Ascending aorta (tissue), 2 donors: ENCODE data around the gene METTL22. TPM values are rescaled to one million over a fixed set of nuclear protein-coding genes. Genes with fewer than 3 reads are reported as not detected.

Source experiments
- DNase-seq, 2 donors: peaks; one replicate each; pipeline ENCODE4 v3.0.0-alpha.2; 2019; ENCODE audit warnings: low spot score in 2 of 2
- H3K27ac ChIP-seq, 2 donors: fragments of 200-600 bp; sonication (generic); one replicate each; pipeline ENCODE4 v1.5.1; 2016 to 2017; ENCODE audit warnings: mild to moderate bottlenecking in 1 of 2
- H3K27me3 ChIP-seq: fragments of 200-600 bp; sonication (generic); one replicate; pipeline ENCODE4 v1.5.1; 2017
- H3K36me3 ChIP-seq, 2 donors: fragments of 200-600 bp; sonication (generic); one replicate each; pipeline ENCODE4 v1.5.1; 2016
- H3K4me1 ChIP-seq, 2 donors: fragments of 200-600 bp; sonication (generic); one replicate each; pipeline ENCODE4 v1.5.1; 2016 to 2017; ENCODE audit warnings: mild to moderate bottlenecking in 1 of 2
- H3K4me3 ChIP-seq, 2 donors: fragments of 200-600 bp; sonication (generic); one replicate each; pipeline ENCODE4 v1.5.1; 2016 to 2017; ENCODE audit warnings: mild to moderate bottlenecking in 1 of 2
- H3K9me3 ChIP-seq, 2 donors: fragments of 200-600 bp; sonication (generic); one replicate each; pipeline ENCODE4 v1.5.1; 2016
- CTCF ChIP-seq, 3 experiments: fragments of 200-600 bp in 2 of 3; fragments of 450-650 bp in 1 of 3; sonication (generic) in 2 of 3; IDR thresholded peaks; one replicate each; pipeline ENCODE4 v1.5.1; 2016 to 2019; ENCODE audit warnings: antibody characterized with exemption in 3 of 3, mild to moderate bottlenecking in 1 of 3, moderate library complexity in 1 of 3
- intact Hi-C: fragments of 100-400 bp; cut with DNase I; formaldehyde crosslinking; loops from one replicate; pipeline ENCODE4 v1.15.1; 2023
- total RNA-seq: library from RNA; depleted of rRNA; stranded (reverse); fragments of >200 nt; gene quantifications from one replicate; pipeline ENCODE4 v1.1.0, GENCODE V29; 2016

METTL22 gene
- total RNA-seq, 1 donor from 2014 or later, result 31.7 TPM

DNA sequence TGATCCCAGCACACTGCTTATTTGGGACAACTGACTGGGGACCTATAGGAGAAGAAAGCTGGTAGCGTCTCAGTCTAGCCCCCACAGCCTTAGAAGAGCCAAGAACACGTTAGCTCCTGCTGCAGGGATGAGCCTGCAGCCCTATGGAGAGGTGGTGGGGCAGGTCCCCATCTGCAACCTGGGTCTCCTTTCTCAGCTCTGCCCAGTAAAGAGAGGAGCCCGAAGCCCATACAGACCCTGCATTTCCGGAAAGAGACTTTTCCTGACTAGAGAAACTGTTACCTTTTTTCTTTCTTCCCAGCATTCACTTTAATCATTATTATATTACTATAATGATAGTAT, 788 bp downstream of the METTL22 start:
- no peaks in the 10 kb centered on the region for H3K27me3 ChIP-seq
- DNase-seq, result no peak
- intact Hi-C loops, result loop anchor here (5.0 kb wide), 1 partner anchor 245 kb away; the partner anchor contains the start of gene CARHSP1
- H3K9me3 ChIP-seq, result no peaks in the 10 kb centered on the region
- H3K4me3 ChIP-seq, result peak overlapping the region; percentile 89 to 98
- peaks cover 19 to 23% of the 10 kb centered on the region in 2 donors for H3K36me3 ChIP-seq
- peaks cover 10 to 11% of the 10 kb centered on the region in 2 donors for H3K4me1 ChIP-seq
- peak overlapping the region in 1 of 2 donors; percentile 80 for H3K27ac ChIP-seq
- no peak for TF ChIP-seq CTCF (IDR thresholded peaks at IDR 0.05)

DNA sequence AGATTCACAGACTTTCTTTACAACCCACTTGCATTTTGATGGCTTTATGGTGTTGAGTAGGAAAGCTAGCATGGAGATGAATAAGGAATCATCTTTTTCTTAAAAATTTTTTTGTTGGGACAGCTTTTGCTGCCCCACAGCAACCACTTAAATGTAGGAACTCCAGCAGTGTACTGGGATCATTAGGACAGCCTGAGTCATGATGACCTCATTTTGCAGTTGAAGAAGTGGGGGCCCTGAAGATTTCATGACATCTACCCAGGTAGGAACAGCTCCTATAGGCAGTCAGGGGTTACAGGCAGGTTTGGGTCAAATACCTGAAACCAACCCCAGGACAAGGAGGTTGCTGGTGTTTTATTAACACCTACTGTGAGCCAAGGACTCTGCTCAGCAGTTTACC, 2.1 kb downstream of the METTL22 start:
- TF ChIP-seq CTCF (IDR thresholded peaks at IDR 0.05), result no peak
- intact Hi-C loops, result loop anchor here (5.0 kb wide), 1 partner anchor 244 kb away; the partner anchor contains the start of gene CARHSP1
- no peak for DNase-seq

DNA sequence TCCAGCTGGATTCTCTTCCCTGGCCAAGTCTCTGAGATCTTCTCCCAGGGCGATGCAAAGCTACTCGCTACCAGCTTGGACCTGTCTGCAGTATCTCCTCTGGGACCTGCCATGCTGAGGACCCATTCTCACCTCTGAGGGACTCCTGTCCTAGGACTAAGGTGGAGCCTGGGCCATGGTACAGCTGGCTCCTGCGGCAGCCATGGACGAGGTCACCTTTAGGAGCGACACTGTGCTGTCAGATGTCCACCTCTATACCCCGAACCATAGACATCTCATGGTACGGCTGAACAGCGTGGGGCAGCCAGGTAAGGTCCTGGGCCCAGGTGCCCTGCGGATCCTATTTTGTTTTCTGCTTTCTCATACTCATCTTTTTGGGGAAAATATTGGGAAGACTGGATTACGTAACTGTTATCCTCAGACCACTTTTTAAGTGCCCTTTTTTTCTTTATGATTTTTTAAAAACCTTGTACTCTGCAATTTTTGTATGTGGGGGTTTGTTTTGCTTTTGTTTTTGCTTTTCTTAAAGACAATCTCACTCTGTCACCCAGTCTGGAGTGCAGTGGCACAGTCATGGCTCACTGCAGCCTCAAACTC, 4.1 kb downstream of the METTL22 start:
- H3K4me3 ChIP-seq, result no peak overlapping the region
- H3K9me3 ChIP-seq, result no peaks in the 10 kb centered on the region
- no peak for DNase-seq
- peaks cover 10 to 11% of the 10 kb centered on the region in 2 donors for H3K4me1 ChIP-seq
- TF ChIP-seq CTCF (IDR thresholded peaks at IDR 0.05), result no peak
- H3K36me3 ChIP-seq, result peaks cover 52 to 55% of the 10 kb centered on the region in 2 donors
- H3K27ac ChIP-seq, result no peak overlapping the region
- intact Hi-C loops, result no loop called here
- H3K27me3 ChIP-seq, result no peaks in the 10 kb centered on the region

More for the DNA sequence above, 2.1 kb downstream of the METTL22 start:
- Histone ChIP-seq H3K9me3 (no peaks in the 10 kb centered on the region), H3K4me3 (no peak overlapping the region), H3K36me3 (peaks cover 33 to 35% of the 10 kb centered on the region in 2 donors), H3K27me3 (no peaks in the 10 kb centered on the region), H3K4me1 (peaks cover 10 to 11% of the 10 kb centered on the region in 2 donors), H3K27ac (no peak overlapping the region)

DNA sequence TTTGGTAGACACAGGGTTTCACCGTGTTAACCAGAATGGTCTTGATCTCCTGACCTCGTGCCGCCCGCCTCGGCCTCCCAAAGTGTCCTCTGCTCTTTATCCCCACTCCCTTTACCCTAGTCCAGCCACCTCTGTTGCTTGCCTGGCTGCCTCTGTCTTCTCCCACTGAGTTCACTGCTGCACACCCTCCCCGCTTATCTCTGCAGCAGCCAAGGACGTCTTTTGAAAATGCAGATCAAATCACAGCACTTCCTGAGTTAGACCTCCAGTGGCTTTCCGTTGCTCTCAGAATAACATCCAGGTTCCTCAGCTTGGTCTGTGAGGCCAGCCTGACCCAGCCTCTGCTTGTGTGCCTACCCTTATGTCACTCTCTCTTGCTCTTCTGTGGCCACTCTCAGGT, 5.4 kb downstream of the METTL22 start:
- H3K27ac ChIP-seq, result no peak overlapping the region
- H3K4me1 ChIP-seq, result peaks cover 8 to 10% of the 10 kb centered on the region in 2 donors
- no peaks in the 10 kb centered on the region for H3K27me3 ChIP-seq
- no peak for DNase-seq
- no peak for TF ChIP-seq CTCF (IDR thresholded peaks at IDR 0.05)
- H3K9me3 ChIP-seq, result no peaks in the 10 kb centered on the region
- H3K4me3 ChIP-seq, result no peak overlapping the region
- peaks cover 53 to 67% of the 10 kb centered on the region in 2 donors for H3K36me3 ChIP-seq
- intact Hi-C loops, result no loop called here

- no peak for TF ChIP-seq CTCF (IDR thresholded peaks at IDR 0.05)
- no peak for DNase-seq
- Histone ChIP-seq H3K4me1 (peaks cover 7 to 8% of the 10 kb centered on the region in 2 donors), H3K9me3 (no peaks in the 10 kb centered on the region), H3K27ac (no peak overlapping the region), H3K4me3 (no peak overlapping the region), H3K27me3 (no peaks in the 10 kb centered on the region), H3K36me3 (peaks cover 53 to 71% of the 10 kb centered on the region in 2 donors)
- intact Hi-C loops, result no loop called here
These were observed 6.0 kb downstream of the METTL22 start for GRCh38 chr16:8627456-8627855.
